NCI-H460 (cell line): ENCODE measurements around the gene SLC35B1. TPM values are rescaled to one million over a fixed set of nuclear protein-coding genes. Genes with fewer than 3 reads are reported as not detected.

Experiments
- DNase-seq: peaks from one replicate; pipeline ENCODE4 v3.0.0-alpha.2; 2016; ENCODE audit warnings: low read depth; ENCODE audit errors: extremely low read depth
- total RNA-seq: library from RNA; depleted of rRNA; stranded (reverse); fragments of >200 nt; shearing (Covaris generic); gene quantifications from 2 replicates; pipeline ENCODE4 v1.2.3, GENCODE V29; 2014

The SLC35B1 gene
- total RNA-seq, 1 experiment from 2014 or later, result 107 TPM

DNA sequence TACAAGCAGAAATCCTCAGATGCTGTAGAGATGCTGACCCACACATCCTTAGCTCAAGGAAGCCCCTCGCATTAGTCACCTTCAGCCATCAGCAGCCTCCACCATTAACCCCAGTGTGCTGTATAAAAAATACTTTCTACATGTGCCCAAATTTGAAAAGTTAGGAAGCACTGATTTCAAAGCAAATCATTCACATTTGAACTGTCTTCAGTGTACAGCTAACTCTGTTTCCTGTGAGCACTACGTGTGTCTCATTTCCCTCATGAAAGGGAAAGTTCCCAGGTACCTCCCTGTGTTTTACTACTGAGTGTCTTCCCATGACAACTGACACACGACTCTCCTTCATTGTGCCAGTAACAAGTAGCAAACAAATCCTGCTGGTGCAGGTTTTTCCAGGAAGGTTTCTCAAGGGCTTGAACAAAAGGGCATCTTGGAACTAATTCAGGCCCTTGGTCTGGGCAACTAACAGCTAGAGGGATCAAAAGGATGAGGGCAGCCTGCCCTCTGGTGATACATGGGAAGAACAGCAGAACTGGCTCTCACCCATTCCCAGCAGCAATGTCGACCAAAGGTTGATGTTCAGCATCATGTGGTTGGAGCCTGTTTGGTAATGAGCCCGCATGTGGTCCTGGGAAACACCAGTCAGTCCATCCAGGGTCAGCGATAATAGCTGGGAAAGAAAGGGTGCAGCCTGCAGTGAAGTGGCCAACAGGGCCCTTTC lies 4.0 kb downstream of the SLC35B1 start:
- DNase-seq, result peak; percentile 26

GRCh38 chr17:49700960-49701359 lies 6.8 kb downstream of the SLC35B1 start:
- no peak for DNase-seq

- DNase-seq, result no peak
Measured at GRCh38 chr17:49699966-49700575, 7.7 kb downstream of the SLC35B1 start.

DNA sequence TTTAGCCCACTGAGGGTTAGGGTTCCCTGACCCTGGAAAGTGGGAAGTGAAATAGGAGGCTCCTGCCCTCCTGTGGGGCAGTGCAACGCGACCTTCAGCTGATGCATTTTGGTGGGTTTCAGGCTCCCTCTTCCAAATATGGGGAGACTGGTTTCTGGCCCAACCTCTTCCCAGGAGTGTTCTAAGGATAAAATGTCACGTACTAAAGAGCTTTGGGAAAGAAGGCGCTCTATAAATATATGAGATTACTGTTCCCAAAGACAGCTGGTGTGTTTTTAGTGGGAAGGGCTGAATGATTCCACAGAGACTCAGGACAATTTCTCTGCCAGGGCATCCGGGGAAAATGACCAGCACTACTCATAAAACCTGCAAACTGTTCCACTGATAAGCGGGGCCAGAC lies 9.8 kb downstream of the SLC35B1 start:
- no peak for DNase-seq

DNA sequence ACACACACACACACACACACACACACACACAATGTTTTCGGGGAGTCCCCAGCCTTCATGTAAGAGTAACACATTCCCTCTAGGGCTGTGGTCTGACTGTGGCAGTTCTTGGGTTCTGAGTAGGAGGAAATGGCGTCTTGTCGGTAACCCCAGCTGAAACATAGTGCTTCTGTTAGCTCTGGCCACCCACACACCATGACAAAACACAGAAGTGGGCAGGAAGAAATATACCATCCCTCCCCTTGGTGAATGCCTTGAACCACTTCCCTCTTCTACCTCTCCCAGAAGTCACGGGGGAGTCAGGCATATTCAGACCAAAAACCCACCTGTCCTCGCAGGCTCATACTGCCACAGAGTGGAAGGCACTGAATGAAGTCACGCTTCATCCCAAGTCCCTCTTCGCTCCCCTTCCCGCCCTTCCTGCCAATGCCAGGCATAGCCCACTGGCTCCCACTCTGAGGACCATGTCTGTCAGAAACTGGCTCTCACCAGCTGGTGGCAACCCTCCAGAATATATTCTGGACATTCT lies 11.5 kb downstream of the SLC35B1 start:
- DNase-seq, result no peak

DNA sequence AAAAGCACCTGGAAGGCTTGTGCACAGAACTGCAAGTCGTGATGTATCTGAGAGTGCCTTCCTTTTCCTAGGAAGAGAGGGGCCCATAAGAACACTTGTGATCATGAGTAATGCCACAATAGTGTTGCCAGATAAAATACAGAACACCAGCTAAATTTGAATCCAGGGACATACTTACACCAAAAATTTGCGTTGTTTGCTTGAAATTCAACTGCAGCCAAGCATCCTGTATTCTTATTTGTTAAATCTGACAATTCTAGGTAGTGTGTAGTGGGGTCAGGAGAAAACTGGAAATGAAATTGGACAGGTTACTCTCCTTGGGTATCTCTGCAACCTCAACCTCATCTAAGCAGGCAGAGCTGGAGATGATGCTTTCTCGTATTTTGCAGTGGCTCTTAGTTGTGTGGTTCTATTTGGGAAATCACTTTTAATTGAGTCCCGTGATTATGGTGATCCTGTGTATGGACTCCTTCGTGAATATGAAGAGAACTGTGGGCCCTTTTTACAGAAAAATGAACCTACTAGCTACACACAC lies 12.0 kb downstream of the SLC35B1 start:
- no peak for DNase-seq

DNA sequence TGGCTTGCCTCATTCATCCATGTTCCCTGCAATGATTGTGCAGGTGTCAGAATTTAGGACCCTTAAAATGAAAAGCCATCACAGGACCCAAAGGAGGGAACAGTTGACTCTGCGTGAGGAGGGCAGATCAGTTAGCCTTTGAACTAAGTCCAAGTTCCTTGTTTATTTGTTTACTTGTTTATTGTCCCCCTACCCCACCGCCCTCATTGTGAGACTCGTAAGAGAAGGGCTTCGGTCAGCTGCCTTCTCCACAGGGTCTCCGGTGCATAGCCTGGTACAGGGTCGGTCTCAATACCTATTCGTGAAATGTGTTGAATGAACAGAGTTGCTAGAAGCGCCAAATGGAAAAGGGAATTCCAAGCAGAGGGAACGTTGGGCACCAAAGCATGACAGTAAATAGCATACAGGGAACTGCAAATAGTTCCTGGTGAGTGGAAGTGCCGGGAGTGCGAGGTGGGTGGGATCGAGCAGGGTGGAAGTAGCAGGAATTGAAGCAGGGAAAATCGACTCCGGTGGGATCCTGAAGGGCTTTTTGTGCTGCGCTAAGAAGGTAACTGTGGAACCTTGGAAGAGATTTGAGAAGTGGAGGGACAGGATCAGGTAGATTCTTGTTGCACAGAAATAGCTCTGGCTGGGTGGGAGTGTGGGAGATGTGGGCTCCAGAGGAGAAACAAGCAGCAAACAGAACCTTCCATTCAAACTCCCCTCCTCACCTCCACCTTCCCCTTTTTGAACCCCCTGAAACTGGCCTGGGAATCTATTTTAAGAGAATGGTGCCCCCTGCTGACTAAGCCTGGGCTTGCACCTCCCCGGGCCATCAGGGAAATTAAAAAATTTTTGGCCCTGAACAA lies 12.7 kb downstream of the SLC35B1 start:
- peak; percentile 11 for DNase-seq

DNA sequence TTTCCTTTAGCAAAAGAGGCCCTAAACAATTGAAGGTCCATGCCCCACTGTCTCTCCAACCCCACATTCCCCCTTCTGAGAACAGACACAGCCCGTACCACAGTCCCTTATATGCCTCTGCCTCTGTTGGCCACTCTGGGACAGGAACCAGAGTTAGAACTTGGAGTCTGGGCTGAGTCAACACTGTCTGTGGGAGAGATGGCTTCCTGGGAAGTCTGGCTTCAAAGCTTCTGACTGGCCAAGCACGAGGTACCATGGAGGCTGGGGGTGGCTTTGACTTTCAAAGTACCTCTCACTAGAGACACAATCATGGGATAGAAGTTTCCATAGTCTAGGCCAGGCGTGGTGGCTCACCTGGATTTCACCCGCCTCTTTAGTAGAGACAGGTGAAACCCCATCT lies 15.0 kb downstream of the SLC35B1 start:
- DNase-seq, result no peak

GRCh38 chr17:49691677-49692191 lies 16.0 kb downstream of the SLC35B1 start:
- no peak for DNase-seq

DNA sequence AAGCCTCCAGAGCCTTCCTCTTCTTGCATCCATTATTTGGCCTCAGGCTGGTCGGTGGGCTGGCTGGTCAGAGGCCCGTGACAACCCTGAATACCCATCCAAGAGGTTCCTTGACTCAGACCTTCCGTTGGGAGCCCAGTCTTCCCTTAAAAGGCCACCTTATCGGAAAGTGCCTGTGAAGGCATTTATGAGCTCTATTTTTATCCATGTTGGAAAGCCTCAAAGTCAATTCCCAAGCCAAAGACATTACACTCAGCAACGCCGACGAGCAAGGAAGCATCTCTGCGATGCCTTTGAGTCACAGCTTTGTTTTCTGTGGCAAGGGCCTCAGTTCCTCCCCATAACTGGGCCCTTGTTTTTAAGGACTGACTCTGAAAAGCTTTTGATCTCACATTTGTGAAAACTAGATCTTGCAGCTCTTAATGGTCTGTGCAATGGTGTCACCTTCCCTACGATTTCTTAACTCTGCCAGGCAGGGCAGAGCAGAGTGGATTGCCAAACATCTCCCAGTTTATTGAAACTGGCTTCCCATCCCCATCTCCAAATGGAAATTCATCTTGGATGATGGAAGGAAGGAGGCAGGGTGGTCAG lies 16.6 kb downstream of the SLC35B1 start:
- no peak for DNase-seq

DNA sequence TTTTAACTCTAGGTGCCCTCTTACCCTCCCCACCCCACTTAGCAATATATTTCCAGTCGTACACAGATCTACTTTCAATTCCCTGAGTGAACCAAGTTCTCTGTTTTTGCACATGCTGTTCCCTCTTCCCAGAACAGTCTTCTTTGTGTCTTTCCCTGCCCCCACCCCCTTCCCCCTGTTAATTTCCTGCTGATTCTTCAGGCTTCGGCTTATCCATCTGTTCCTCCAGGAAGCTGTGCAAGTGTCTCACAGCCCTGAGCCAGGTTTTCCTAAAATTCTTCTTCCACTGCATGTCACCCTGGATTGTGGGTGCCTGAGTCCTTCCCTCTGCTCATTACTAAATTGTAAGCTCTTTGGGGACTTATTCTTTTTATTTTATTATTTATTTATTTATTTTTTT lies 17.5 kb downstream of the SLC35B1 start:
- no peak for DNase-seq

DNA sequence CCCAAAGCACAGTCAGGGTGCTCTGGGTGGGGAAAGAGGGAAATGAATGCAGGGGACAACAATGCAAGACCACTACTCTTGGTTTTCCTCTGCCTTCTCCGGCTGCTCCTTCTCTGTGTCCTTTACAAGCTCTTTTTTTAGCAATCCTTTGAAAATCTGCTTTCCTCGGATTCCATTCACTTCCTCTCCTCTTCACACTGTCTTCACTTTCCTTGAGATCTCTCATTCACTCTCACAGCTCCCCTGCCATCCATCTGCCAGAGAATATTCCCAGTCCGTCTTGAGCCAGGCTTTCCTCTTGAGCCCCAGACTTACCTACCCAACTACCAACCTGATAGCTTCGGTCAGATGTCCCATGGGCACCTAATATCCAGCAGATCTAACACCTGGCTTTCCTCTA lies 18.9 kb downstream of the SLC35B1 start:
- no peak for DNase-seq

DNA sequence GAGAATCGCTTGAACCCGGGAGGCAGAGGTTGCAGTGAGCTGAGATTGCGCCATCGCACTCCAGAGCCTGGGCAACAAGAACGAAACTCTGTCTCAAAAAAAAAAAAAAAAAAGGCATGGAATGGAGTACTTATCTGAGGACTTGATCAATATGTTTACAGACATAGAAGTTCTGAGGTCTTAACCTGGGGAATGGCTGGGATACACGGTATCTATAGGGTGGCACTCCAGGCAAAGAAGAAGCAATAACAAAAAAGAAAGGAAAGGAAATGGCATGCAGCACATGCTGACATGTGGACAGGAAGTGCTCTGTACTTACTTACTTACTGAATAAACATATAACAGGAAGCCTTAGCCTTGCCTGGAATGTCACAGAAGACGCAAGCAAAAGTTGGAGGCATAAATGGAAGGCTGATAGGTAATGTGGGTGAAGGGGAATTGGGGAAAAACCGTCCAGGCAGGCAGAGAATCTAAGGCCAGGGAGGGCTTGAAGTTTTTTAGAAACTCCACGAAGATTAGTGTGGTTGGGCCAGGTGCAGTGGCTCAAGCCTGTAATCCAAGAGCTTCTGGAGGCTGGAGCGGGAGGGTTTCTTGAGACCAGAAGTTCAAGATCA lies 19.8 kb downstream of the SLC35B1 start:
- peak; percentile 18 for DNase-seq

GRCh38 chr17:49681106-49681979 lies 26.4 kb downstream of the SLC35B1 start:
- no peak for DNase-seq

GRCh38 chr17:49680314-49680713 lies 27.4 kb downstream of the SLC35B1 start:
- no peak for DNase-seq

- peak; percentile 99 for DNase-seq
Measured at GRCh38 chr17:49677933-49678847, 29.6 kb downstream of the SLC35B1 start, which contains the start of gene SPOP. TSS of gene SPOP (minus strand) at chr17:49678097. CDS start at chr17:49622810, 55,287 bp downstream.

GRCh38 chr17:49677134-49677932 lies 30.4 kb downstream of the SLC35B1 start:
- peak; percentile 92 for DNase-seq
